Right lobe of liver (tissue), 6 donors: Measurements from ENCODE around the gene C22orf31. TPM values are rescaled to one million over a fixed set of nuclear protein-coding genes. Genes with fewer than 3 reads are reported as not detected.
A peak's percentile ranks its signal among the peaks of the same experiment; 100 is the strongest.

Experiments
- ATAC-seq, 4 donors: fragments of 200-7000 bp; cut with Tn5 transposase; one replicate each; pipeline ENCODE4 v1.9.1; 2020; ENCODE audit warnings: mild to moderate bottlenecking in 4 of 4, moderate library complexity in 4 of 4
- DNase-seq, 3 donors: peaks; one replicate each; pipeline ENCODE4 v3.0.0-alpha.2; 2020
- H3K27ac ChIP-seq, 3 donors: fragments of 200-600 bp; one replicate each; pipeline ENCODE4 v1.8.0; 2022
- H3K27me3 ChIP-seq, 2 donors: fragments of 200-600 bp; one replicate each; pipeline ENCODE4 v1.8.0; 2022
- H3K36me3 ChIP-seq, 4 donors: fragments of 200-600 bp; sonication (generic) in 1 of 4; one replicate each; pipeline versions ENCODE4 v1.5.1 to v1.8.0; 2017 to 2022; ENCODE audit warnings: control low read depth in 1 of 4
- H3K4me1 ChIP-seq, 4 donors: fragments of 200-600 bp; sonication (generic) in 1 of 4; one replicate each; pipeline versions ENCODE4 v1.5.1 to v1.8.0; 2017 to 2022; ENCODE audit warnings: control low read depth in 1 of 4
- H3K4me3 ChIP-seq, 3 donors: fragments of 200-600 bp; one replicate each; pipeline ENCODE4 v1.8.0; 2022
- H3K9me3 ChIP-seq, 4 donors: fragments of 200-600 bp; sonication (generic) in 1 of 4; one replicate each; pipeline versions ENCODE4 v1.5.1 to v1.8.0; 2017 to 2022; ENCODE audit warnings: control low read depth in 1 of 4
- CTCF ChIP-seq, 4 donors: fragments of 200-600 bp in 3 of 4; fragments of 450-650 bp in 1 of 4; IDR thresholded peaks; one replicate each; pipeline versions ENCODE4 v1.5.1 to v1.8.0; 2016 to 2022; ENCODE audit warnings: antibody characterized with exemption in 4 of 4, mild to moderate bottlenecking in 2 of 4
- POLR2A ChIP-seq: fragments of 450-650 bp; IDR thresholded peaks from one replicate; pipeline ENCODE4 v1.6.1; 2017; ENCODE audit warnings: antibody characterized with exemption, mild to moderate bottlenecking
- WGBS: methylation state at CpG from one replicate; pipeline ENCODE4 v1.1.6; 2018; ENCODE audit warnings: low coverage, low lambda C conversion rate; ENCODE audit not compliant: insufficient coverage; ENCODE audit errors: missing lambda C conversion rate; 5-methylcytosine and 5-hydroxymethylcytosine counted together
- intact Hi-C, 2 donors: fragments of 100-400 bp; cut with DNase I; formaldehyde crosslinking; loops; one replicate each; pipeline versions ENCODE4 v1.11.2 to v1.14.1; 2022
- total RNA-seq, 6 experiments: library from RNA; depleted of rRNA in 2 of 6; stranded (reverse); fragments of >200 nt in 2 of 6; fragmentation: NEBNext Ultra II Directional in 3 of 6; extraction: Animal tissue kit (Norgen Biotek cat#: 25700) in 3 of 6; gene quantifications; one replicate each; pipeline versions ENCODE4 v1.1.0 to v1.2.4, GENCODE V29; 2016 to 2023
- donor health status: DM: no; HTN: yes; CAD: no.
- donor health status: DM: no; HTN: no; CAD: no.
- donor health status: DM: no; HTN: no; CAD: no.
- donor health status: DM: no; HTN: yes; CAD: no.
- donor health status: DM: no; HTN: yes; CAD: no.

C22orf31 gene
- total RNA-seq, 6 experiments from 2014 or later: not detected

GRCh38 chr22:29016067-29016938 lies 45.3 kb downstream of the C22orf31 start:
- peak in 1 of 3 donors; percentile 65 for DNase-seq
- peak overlapping the region; percentile 14 to 76 (median 62) for H3K27ac ChIP-seq
- intact Hi-C loops: no loop called here
- no peak for TF ChIP-seq POLR2A
- TF ChIP-seq CTCF (IDR thresholded peaks at IDR 0.05): no peak
- H3K27me3 ChIP-seq: no peaks in the 10 kb centered on the region
- no peak overlapping the region for H3K4me3 ChIP-seq
- no peaks in the 10 kb centered on the region for H3K9me3 ChIP-seq
- WGBS: 38% methylated on average over 3 of the region's 3 CpGs
- peak; percentile 74 to 80 (median 77) for ATAC-seq
- no peaks in the 10 kb centered on the region for H3K36me3 ChIP-seq
- H3K4me1 ChIP-seq: peaks cover 0 to 56% (median 13%) of the 10 kb centered on the region in 4 donors

- DNase-seq (no peak), ATAC-seq (no peak)
- H3K4me1 ChIP-seq: peaks cover 0 to 51% (median 13%) of the 10 kb centered on the region in 4 donors
- 92% methylated on average over 2 of the region's 4 CpGs for WGBS
- H3K27ac ChIP-seq: peak overlapping the region in 1 of 3 donors; percentile 76
- H3K9me3 ChIP-seq: no peaks in the 10 kb centered on the region
- intact Hi-C loops: no loop called here
- H3K27me3 ChIP-seq: no peaks in the 10 kb centered on the region
- TF ChIP-seq CTCF (IDR thresholded peaks at IDR 0.05) (no peak), POLR2A (no peak)
- no peaks in the 10 kb centered on the region for H3K36me3 ChIP-seq
- no peak overlapping the region for H3K4me3 ChIP-seq
Measured at GRCh38 chr22:29014773-29015172, 46.9 kb downstream of the C22orf31 start.

- no peak for TF ChIP-seq CTCF (IDR thresholded peaks at IDR 0.05)
- no peak for TF ChIP-seq POLR2A
- H3K4me1 ChIP-seq: peaks cover 0 to 47% (median 13%) of the 10 kb centered on the region in 4 donors
- no peaks in the 10 kb centered on the region for H3K9me3 ChIP-seq
- intact Hi-C loops: no loop called here
- 83% methylated on average over 4 of the region's 4 CpGs for WGBS
- no peak overlapping the region for H3K27ac ChIP-seq
- DNase-seq (no peak), ATAC-seq (no peak)
- H3K4me3 ChIP-seq: no peak overlapping the region
- H3K36me3 ChIP-seq: no peaks in the 10 kb centered on the region
- no peaks in the 10 kb centered on the region for H3K27me3 ChIP-seq
Measured at GRCh38 chr22:29014293-29014692, 47.3 kb downstream of the C22orf31 start.

GRCh38 chr22:29012952-29013351 lies 48.7 kb downstream of the C22orf31 start:
- Histone ChIP-seq H3K27me3 (no peaks in the 10 kb centered on the region), H3K4me3 (no peak overlapping the region), H3K27ac (no peak overlapping the region), H3K36me3 (no peaks in the 10 kb centered on the region), H3K9me3 (no peaks in the 10 kb centered on the region), H3K4me1 (peaks cover 0 to 34% (median 8%) of the 10 kb centered on the region in 4 donors)
- intact Hi-C loops: no loop called here
- ATAC-seq (no peak), DNase-seq (no peak)
- whole genome bisulfite sequencing: 100% methylated on average over 3 of the region's 4 CpGs
- no peak for TF ChIP-seq CTCF (IDR thresholded peaks at IDR 0.05)
- TF ChIP-seq POLR2A: no peak
